B cell (primary cell): Measurements from ENCODE around the gene PTH1R. TPM values are rescaled to one million over a fixed set of nuclear protein-coding genes. Genes with fewer than 3 reads are reported as not detected.

ENCODE experiments used
- ATAC-seq: fragments of 200-7000 bp; cut with Tn5 transposase; one replicate; pipeline ENCODE4 v1.10.0; 2021; ENCODE audit warnings: low read depth, mild to moderate bottlenecking, moderate number of reproducible peaks, moderate library complexity
- CTCF ChIA-PET: fragments of 350-600 bp; sonication (Branson Sonifier 250); formaldehyde crosslinking; loops from one replicate; lab custom pipeline; 2021; ENCODE audit warnings: antibody characterized with exemption, inconsistent platforms; lab: Charles Lee
- POLR2A ChIA-PET: fragments of 350-600 bp; sonication (Branson Sonifier 250); formaldehyde crosslinking; loops from one replicate; lab custom pipeline; 2021; ENCODE audit warnings: antibody characterized with exemption; lab: Charles Lee
- DNase-seq: peaks from one replicate; pipeline ENCODE4 v3.0.0; 2013
- H2AFZ ChIP-seq: 2 replicates; pipeline ENCODE4 v1.6.1; 2012; ENCODE audit warnings: mild to moderate bottlenecking, low read depth, low read length; ENCODE audit not compliant: insufficient read depth, poor library complexity, severe bottlenecking
- H3K27ac ChIP-seq, 2 donors: 1 replicate in 1 of 2; 2 replicates in 1 of 2; pipeline ENCODE4 v1.5.1; 2012 to 2013; ENCODE audit warnings: low read length in 2 of 2, mild to moderate bottlenecking in 2 of 2, moderate library complexity in 1 of 2
- H3K27me3 ChIP-seq, 4 experiments: fragments of 200-600 bp in 1 of 4; sonication (generic) in 1 of 4; replicated peaks in 1 of 4; 1 replicate in 2 of 4; 2 replicates in 2 of 4; pipeline versions ENCODE4 v1.6.1 to v1.7.0; 2013 to 2016; ENCODE audit warnings: low read length in 3 of 4, mild to moderate bottlenecking in 2 of 4, mixed read lengths in 1 of 4, moderate library complexity in 1 of 4; ENCODE audit not compliant: insufficient read depth in 4 of 4, control insufficient read depth in 3 of 4; ENCODE audit errors: control extremely low read depth in 1 of 4
- H3K36me3 ChIP-seq, 2 experiments: replicated peaks in 1 of 2; 1 replicate in 1 of 2; 2 replicates in 1 of 2; pipeline versions ENCODE4 v1.6.1 to v1.7.1; 2013; ENCODE audit warnings: low read length in 1 of 2; ENCODE audit not compliant: insufficient read depth in 2 of 2, control insufficient read depth in 1 of 2; ENCODE audit errors: control extremely low read depth in 1 of 2, extremely low read depth in 1 of 2
- H3K4me1 ChIP-seq, 2 donors: fragments of 200-600 bp in 1 of 2; sonication (generic) in 1 of 2; 1 replicate in 1 of 2; 2 replicates in 1 of 2; pipeline versions ENCODE4 v1.5.1 to v1.6.1; 2013 to 2017; ENCODE audit warnings: low read length in 2 of 2; ENCODE audit not compliant: control insufficient read depth in 2 of 2, insufficient read depth in 2 of 2
- H3K4me2 ChIP-seq: replicated peaks from 2 replicates; pipeline ENCODE3; 2012; ENCODE audit warnings: mild to moderate bottlenecking, low read depth, low read length; ENCODE audit not compliant: poor library complexity, severe bottlenecking
- H3K4me3 ChIP-seq, 5 experiments: fragments of 200-600 bp in 1 of 5; sonication (generic) in 1 of 5; 1 replicate in 3 of 5; 2 replicates in 2 of 5; pipeline versions ENCODE4 v1.5.1 to v1.7.0; 2011 to 2016; ENCODE audit warnings: low read length in 4 of 5, mild to moderate bottlenecking in 4 of 5, low read depth in 2 of 5, control low read depth in 1 of 5, moderate library complexity in 1 of 5; ENCODE audit not compliant: insufficient read depth in 1 of 5; ENCODE audit errors: control extremely low read depth in 1 of 5, extremely low read depth in 1 of 5
- H3K79me2 ChIP-seq: fragments of 200-600 bp; sonication (generic); one replicate; pipeline ENCODE4 v1.6.0; 2016; ENCODE audit warnings: low read length; ENCODE audit not compliant: control insufficient read depth, insufficient read depth
- H3K9ac ChIP-seq: fragments of 200-600 bp; sonication (generic); 2 replicates; pipeline ENCODE4 v1.6.1; 2017; ENCODE audit warnings: mild to moderate bottlenecking, low read length, moderate library complexity
- H3K9me3 ChIP-seq, 3 donors: one replicate each; pipeline versions ENCODE4 v1.6.1 to v1.7.1; 2013; ENCODE audit warnings: low read length in 2 of 3; ENCODE audit not compliant: control insufficient read depth in 2 of 3, insufficient read depth in 1 of 3; ENCODE audit errors: control extremely low read depth in 1 of 3
- H4K20me1 ChIP-seq: 2 replicates; pipeline ENCODE4 v1.6.0; 2012; ENCODE audit warnings: mild to moderate bottlenecking, low read length; ENCODE audit not compliant: insufficient read depth, control insufficient read depth, poor library complexity, severe bottlenecking
- H3K27ac Mint-ChIP-seq: one replicate; pipeline ENCODE4 v1.8.0; 2021; ENCODE audit warnings: mixed read lengths
- H3K27me3 Mint-ChIP-seq: one replicate; pipeline ENCODE4 v1.8.0; 2021; ENCODE audit warnings: mixed read lengths
- H3K4me1 Mint-ChIP-seq: one replicate; pipeline ENCODE4 v1.8.0; 2021; ENCODE audit warnings: mixed read lengths
- H3K4me3 Mint-ChIP-seq: one replicate; pipeline ENCODE4 v1.8.0; 2021; ENCODE audit warnings: mixed read lengths
- H3K9me3 Mint-ChIP-seq: one replicate; pipeline ENCODE4 v1.8.0; 2022; ENCODE audit warnings: mixed read lengths; ENCODE audit not compliant: insufficient read depth
- CTCF ChIP-seq: fragments of 200-600 bp; IDR thresholded peaks from one replicate; pipeline ENCODE4 v1.8.0; 2022; ENCODE audit warnings: antibody characterized with exemption, mild to moderate bottlenecking
- EZH2 ChIP-seq: IDR thresholded peaks from 2 replicates; pipeline ENCODE4 v1.6.1; 2012; ENCODE audit warnings: borderline replicate concordance, low read depth, mild to moderate bottlenecking, moderate library complexity, low read length; ENCODE audit not compliant: insufficient read depth, poor library complexity, severe bottlenecking
- WGBS: methylation state at CpG from one replicate; pipeline ENCODE4 v1.1.5; 2013; ENCODE audit warnings: missing lambda C conversion rate; ENCODE audit not compliant: insufficient coverage; 5-methylcytosine and 5-hydroxymethylcytosine counted together
- intact Hi-C: fragments of 100-400 bp; cut with micrococcal nuclease; formaldehyde crosslinking; loops from one replicate; pipeline ENCODE4 v1.10.0; 2022
- polyA minus RNA-seq: library from RNA; depleted of rRNA, polyadenylated mRNA; stranded (reverse); fragments of >200 nt; gene quantifications from 2 replicates; pipeline ENCODE4 v1.2.3, GENCODE V29; 2012
- polyA plus RNA-seq: library from polyadenylated mRNA; depleted of rRNA; stranded (reverse); fragments of >200 nt; gene quantifications from 2 replicates; pipeline ENCODE4 v1.2.3, GENCODE V29; 2012
- total RNA-seq, 2 donors: library from RNA; stranded (reverse); fragments of 120-200 nt in 1 of 2; gene quantifications; 1 replicate in 1 of 2; 2 replicates in 1 of 2; pipeline versions ENCODE4 v1.2.3 to v1.2.4, GENCODE V29; 2013 to 2022

PTH1R gene
- total RNA-seq (not detected in 2 replicates), polyA plus RNA-seq (not detected in 2 replicates), polyA minus RNA-seq (not detected in 2 replicates)
- total RNA-seq (2013), result 0.28 TPM

- Histone ChIP-seq H3K4me3 (no peak within 1 kb of the TSS), H3K36me3 (no peaks in the 10 kb centered on the region), H3K9ac (no peak within 1 kb of the TSS), H3K79me2 (no peaks in the 10 kb centered on the region), H3K27ac (no peak within 1 kb of the TSS), H4K20me1 (peaks cover 3% of the 10 kb centered on the region), H3K4me1 (peaks cover 30 to 32% of the 10 kb centered on the region in 2 donors), H3K27me3 (peaks cover 0 to 29% (median 7%) of the 10 kb centered on the region in 4 experiments), H2AFZ (no peak within 1 kb of the TSS), H3K9me3 (no peaks in the 10 kb centered on the region), H3K4me2 (no peak within 1 kb of the TSS)
- intact Hi-C loops, result no loop called here
- CTCF ChIA-PET, result interaction anchor here (1.1 kb wide), 1 partner anchor 10 kb away, joined by 4 read pairs; no protein-coding TSS in a partner anchor
- POLR2A ChIA-PET, result no interaction called here
- Mint-ChIP-seq H3K4me3 (no peak within 1 kb of the TSS), H3K27ac (no peak within 1 kb of the TSS), H3K9me3 (no peaks in the 10 kb centered on the region), H3K27me3 (peaks cover 19% of the 10 kb centered on the region), H3K4me1 (peaks cover 26% of the 10 kb centered on the region)
- 80% methylated on average over 7 of the region's 7 CpGs for WGBS
- ATAC-seq, result no peak
- no peak for DNase-seq
- no peak for TF ChIP-seq EZH2
- no peak for TF ChIP-seq CTCF
Measured at GRCh38 chr3:46877406-46878125, at the start of gene PTH1R. Gene PTH1R, plus strand, starts transcription at chr3:46877721. Its CDS starts 5,839 bp downstream, at chr3:46883560.

GRCh38 chr3:46829699-46830208 is 47.8 kb upstream of the PTH1R start:
- CTCF ChIA-PET, result no interaction called here
- no peak overlapping the region for H3K27ac ChIP-seq
- no peak overlapping the region for H3K9ac ChIP-seq
- H3K4me1 ChIP-seq, result no peaks in the 10 kb centered on the region
- H3K79me2 ChIP-seq, result no peaks in the 10 kb centered on the region
- POLR2A ChIA-PET, result no interaction called here
- no peak overlapping the region for H3K4me2 ChIP-seq
- H2AFZ ChIP-seq, result no peak overlapping the region
- ATAC-seq, result no peak
- H3K4me1 Mint-ChIP-seq, result no peaks in the 10 kb centered on the region
- intact Hi-C loops, result no loop called here
- no peak overlapping the region for H3K27ac Mint-ChIP-seq
- 50% methylated on average over 1 of the region's 4 CpGs for WGBS
- H3K9me3 ChIP-seq, result no peaks in the 10 kb centered on the region
- no peaks in the 10 kb centered on the region for H3K27me3 ChIP-seq
- no peak overlapping the region for H3K4me3 ChIP-seq
- H4K20me1 ChIP-seq, result no peaks in the 10 kb centered on the region
- DNase-seq, result no peak
- H3K27me3 Mint-ChIP-seq, result no peaks in the 10 kb centered on the region
- no peaks in the 10 kb centered on the region for H3K36me3 ChIP-seq
- TF ChIP-seq EZH2, result no peak
- TF ChIP-seq CTCF, result no peak
- no peak overlapping the region for H3K4me3 Mint-ChIP-seq
- H3K9me3 Mint-ChIP-seq, result no peaks in the 10 kb centered on the region
